CD4-positive, CD25-positive, alpha-beta regulatory T cell (primary cell): ENCODE measurements around the gene LSM12. TPM values are rescaled to one million over a fixed set of nuclear protein-coding genes. Genes with fewer than 3 reads are reported as not detected.
A peak's percentile ranks its signal among the peaks of the same experiment; 100 is the strongest.
"Not testable (repeated sequence)": the region's sequence is repeated elsewhere in the genome, so short reads cannot be mapped to it uniquely, and the experiment has no call there.

Source experiments
- ATAC-seq, 2 donors: fragments of 150-1000 bp; cut with Tn5 transposase; one replicate each; pipeline ENCODE4 v1.10.0; 2021; ENCODE audit warnings: low read depth in 2 of 2, moderate number of reproducible peaks in 2 of 2, moderate library complexity in 1 of 2
- DNase-seq, 3 donors: peaks; one replicate each; pipeline versions ENCODE4 v3.0.0 to v3.0.0-alpha.2; 2012 to 2022; ENCODE audit warnings: mixed read lengths in 1 of 3
- H3K27ac ChIP-seq: one replicate; pipeline ENCODE4 v1.7.0; 2013; ENCODE audit warnings: mild to moderate bottlenecking, low read length; ENCODE audit not compliant: insufficient read depth, poor library complexity, severe bottlenecking
- H3K27me3 ChIP-seq: one replicate; pipeline ENCODE4 v1.7.0; 2013; ENCODE audit warnings: low read length; ENCODE audit not compliant: control insufficient read depth, insufficient read depth
- H3K36me3 ChIP-seq: one replicate; pipeline ENCODE4 v1.7.0; 2013; ENCODE audit warnings: mild to moderate bottlenecking, low read length, moderate library complexity; ENCODE audit not compliant: control insufficient read depth, insufficient read depth
- H3K4me1 ChIP-seq: 2 replicates; pipeline ENCODE4 v1.7.0; 2013; ENCODE audit warnings: mild to moderate bottlenecking, low read length; ENCODE audit not compliant: insufficient read depth, control insufficient read depth, poor library complexity, severe bottlenecking
- H3K4me3 ChIP-seq: one replicate; pipeline ENCODE4 v1.7.0; 2013; ENCODE audit warnings: low read depth, mild to moderate bottlenecking, low read length, moderate library complexity
- H3K9me3 ChIP-seq, 2 experiments: 1 replicate in 1 of 2; 2 replicates in 1 of 2; pipeline ENCODE4 v1.7.0; 2013; ENCODE audit warnings: low read length in 2 of 2, mild to moderate bottlenecking in 1 of 2, moderate library complexity in 1 of 2; ENCODE audit not compliant: control insufficient read depth in 2 of 2
- H3K27ac Mint-ChIP-seq, 3 donors: one replicate each; pipeline ENCODE4 v1.8.0; 2020 to 2022; ENCODE audit warnings: mild to moderate bottlenecking in 3 of 3, mixed read lengths in 3 of 3, moderate library complexity in 2 of 3
- H3K27me3 Mint-ChIP-seq: one replicate; pipeline ENCODE4 v1.8.0; 2022; ENCODE audit warnings: mild to moderate bottlenecking, mixed read lengths
- H3K36me3 Mint-ChIP-seq: one replicate; pipeline ENCODE4 v1.8.0; 2020; ENCODE audit warnings: mixed read lengths
- H3K4me1 Mint-ChIP-seq, 4 donors: one replicate each; pipeline ENCODE4 v1.8.0; 2020 to 2022; ENCODE audit warnings: mixed read lengths in 4 of 4, mild to moderate bottlenecking in 1 of 4
- H3K4me3 Mint-ChIP-seq, 4 donors: one replicate each; pipeline ENCODE4 v1.8.0; 2020 to 2022; ENCODE audit warnings: mild to moderate bottlenecking in 4 of 4, mixed read lengths in 4 of 4, moderate library complexity in 3 of 4
- H3K9me3 Mint-ChIP-seq, 7 donors: one replicate each; pipeline ENCODE4 v1.8.0; 2020 to 2022; ENCODE audit warnings: mixed read lengths in 7 of 7, mild to moderate bottlenecking in 3 of 7, moderate library complexity in 2 of 7
- polyA plus RNA-seq, 4 donors: library from polyadenylated mRNA; unstranded; fragments of 300-500 nt; fragmentation: Illumina TruSeq; gene quantifications; one replicate each; pipeline ENCODE4 v1.2.3, GENCODE V29; 2021
- total RNA-seq: library from RNA; stranded (reverse); gene quantifications from one replicate; pipeline ENCODE4 v1.2.3, GENCODE V29; 2022

The LSM12 gene
- total and polyA plus RNA-seq, 5 donors from 2014 or later = 42.6 to 83.7 (median 71.9) TPM

DNA sequence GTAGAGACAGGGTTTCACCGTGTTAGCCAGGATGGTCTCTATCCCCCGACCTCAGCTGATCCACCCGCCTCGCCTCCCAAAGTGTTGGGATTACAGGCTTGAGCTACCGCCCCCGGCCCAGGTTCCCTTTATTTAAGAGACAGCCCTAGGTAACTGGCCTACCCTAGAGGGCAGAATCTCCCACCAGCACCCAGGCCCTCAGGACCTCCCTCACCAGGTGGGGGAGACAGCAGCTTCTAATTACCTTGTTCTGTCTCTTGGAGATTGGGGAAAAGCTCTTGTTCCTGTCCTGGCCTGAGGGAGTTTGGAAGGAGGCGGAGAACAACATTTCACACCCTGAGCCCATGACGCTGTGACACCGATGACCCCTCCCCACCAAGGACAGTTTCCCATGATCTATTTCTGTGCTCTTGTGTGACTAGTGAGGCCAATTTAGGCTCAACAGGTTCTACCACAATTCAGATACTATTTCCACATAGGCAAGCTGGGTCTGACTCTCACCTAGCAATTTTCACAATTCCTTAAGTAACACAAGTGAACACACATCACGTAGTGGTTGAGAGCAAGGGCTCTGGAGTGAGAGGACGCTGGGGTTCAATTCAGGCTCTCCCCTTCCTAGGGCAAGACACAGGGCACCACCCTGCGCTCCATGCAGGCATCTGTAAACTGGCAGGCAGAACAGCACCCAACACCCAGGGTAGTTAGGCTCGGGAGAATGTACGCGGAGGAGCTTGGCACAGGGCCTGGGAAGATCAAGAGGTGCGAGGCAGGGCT lies 36.6 kb upstream of the LSM12 start:
- no peaks in the 10 kb centered on the region for H3K9me3 Mint-ChIP-seq
- no peaks in the 10 kb centered on the region for H3K4me1 ChIP-seq
- ATAC-seq = no peak

DNA sequence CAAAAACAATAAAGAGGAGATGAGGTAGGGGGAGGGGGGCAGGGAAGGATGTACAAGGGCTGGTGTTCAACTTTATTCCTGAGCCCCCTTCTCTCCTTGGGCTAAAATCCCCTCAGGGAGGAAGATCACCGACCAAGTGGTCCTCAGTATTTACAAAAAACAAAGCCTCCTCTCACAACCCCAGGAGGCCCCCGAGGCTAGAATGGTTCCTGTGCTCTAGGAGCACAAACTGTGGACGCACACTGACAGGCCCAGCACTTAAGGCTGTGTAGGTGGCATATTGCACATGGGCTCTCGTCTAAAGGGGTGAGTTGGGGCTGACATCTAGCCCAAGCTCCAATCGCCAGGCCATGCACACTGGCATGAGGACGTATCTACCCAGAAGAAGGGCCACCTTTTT lies 35.4 kb upstream of the LSM12 start:
- H3K4me1 ChIP-seq, H3K27me3 Mint-ChIP-seq, ATAC-seq, DNase-seq, H3K27ac Mint-ChIP-seq, H3K4me3 Mint-ChIP-seq, H3K4me1 Mint-ChIP-seq, H3K27ac ChIP-seq, H3K27me3 ChIP-seq, H3K9me3 ChIP-seq, H3K36me3 Mint-ChIP-seq, H3K36me3 ChIP-seq, H3K4me3 ChIP-seq, H3K9me3 Mint-ChIP-seq: not testable (repeated sequence)

More for the DNA sequence above, 36.6 kb upstream of the LSM12 start:
- no peak overlapping the region for H3K4me3 Mint-ChIP-seq
- H3K27me3 Mint-ChIP-seq = no peaks in the 10 kb centered on the region
- H3K4me1 Mint-ChIP-seq = peaks cover 0 to 2% (median 0%) of the 10 kb centered on the region in 4 donors
- no peaks in the 10 kb centered on the region for H3K9me3 ChIP-seq
- H3K4me3 ChIP-seq = no peak overlapping the region
- DNase-seq = no peak
- no peak overlapping the region for H3K27ac ChIP-seq
- H3K36me3 Mint-ChIP-seq = no peaks in the 10 kb centered on the region
- peak overlapping the region in 1 of 3 donors; percentile 55 for H3K27ac Mint-ChIP-seq
- H3K27me3 ChIP-seq = no peaks in the 10 kb centered on the region
- H3K36me3 ChIP-seq = no peaks in the 10 kb centered on the region

DNA sequence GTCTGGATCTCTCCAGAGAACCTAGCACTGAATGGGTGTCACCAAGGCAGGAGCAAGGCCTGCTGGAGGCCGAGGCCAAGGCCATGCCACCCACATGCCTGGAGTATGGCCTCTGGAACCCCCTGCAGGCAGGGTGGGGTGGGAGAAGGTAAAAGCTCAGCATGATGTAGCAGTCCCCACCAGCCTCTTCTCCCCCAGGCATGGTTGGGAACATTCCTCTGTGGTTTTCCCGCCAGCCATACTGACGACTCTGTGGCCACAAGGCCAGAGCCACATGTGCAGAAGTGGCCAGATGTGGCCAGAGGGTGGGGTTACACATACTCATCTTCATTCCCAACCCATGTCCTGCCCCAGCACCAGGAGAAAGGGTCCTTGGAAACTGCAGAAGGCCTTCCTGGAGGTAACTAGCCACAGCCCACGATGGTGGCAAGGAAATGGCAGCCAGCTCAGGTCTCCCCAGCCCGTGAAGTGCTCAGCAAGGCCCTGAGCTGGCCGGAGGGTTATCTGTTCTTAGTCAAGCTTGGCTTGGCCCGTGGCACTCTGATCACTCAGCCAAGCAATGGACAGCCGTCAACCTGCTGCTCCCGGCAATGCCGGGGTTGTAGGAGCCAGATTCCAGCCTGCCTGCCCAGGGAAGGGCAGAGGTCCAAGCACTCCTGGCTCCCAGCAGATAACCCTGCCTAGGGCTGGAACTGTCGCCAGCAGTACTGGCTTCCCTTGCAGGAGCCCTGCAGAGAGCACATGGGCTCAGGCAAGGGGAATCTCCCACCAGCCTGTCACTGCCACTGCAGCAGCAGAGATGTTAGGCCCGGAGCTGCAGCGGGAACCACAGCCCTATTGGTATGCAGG lies 30.9 kb upstream of the LSM12 start:
- H3K36me3 ChIP-seq = peaks cover 2% of the 10 kb centered on the region
- H3K4me1 Mint-ChIP-seq = peaks cover 0 to 7% (median 3%) of the 10 kb centered on the region in 4 donors
- H3K27me3 Mint-ChIP-seq = no peaks in the 10 kb centered on the region
- ATAC-seq (no peak), DNase-seq (no peak)
- H3K9me3 Mint-ChIP-seq = no peaks in the 10 kb centered on the region
- H3K27ac Mint-ChIP-seq = no peak overlapping the region
- H3K4me1 ChIP-seq = peaks cover 7% of the 10 kb centered on the region
- no peak overlapping the region for H3K4me3 Mint-ChIP-seq
- no peak overlapping the region for H3K4me3 ChIP-seq
- no peak overlapping the region for H3K27ac ChIP-seq
- no peaks in the 10 kb centered on the region for H3K36me3 Mint-ChIP-seq
- H3K27me3 ChIP-seq = no peaks in the 10 kb centered on the region
- H3K9me3 ChIP-seq = no peaks in the 10 kb centered on the region

DNA sequence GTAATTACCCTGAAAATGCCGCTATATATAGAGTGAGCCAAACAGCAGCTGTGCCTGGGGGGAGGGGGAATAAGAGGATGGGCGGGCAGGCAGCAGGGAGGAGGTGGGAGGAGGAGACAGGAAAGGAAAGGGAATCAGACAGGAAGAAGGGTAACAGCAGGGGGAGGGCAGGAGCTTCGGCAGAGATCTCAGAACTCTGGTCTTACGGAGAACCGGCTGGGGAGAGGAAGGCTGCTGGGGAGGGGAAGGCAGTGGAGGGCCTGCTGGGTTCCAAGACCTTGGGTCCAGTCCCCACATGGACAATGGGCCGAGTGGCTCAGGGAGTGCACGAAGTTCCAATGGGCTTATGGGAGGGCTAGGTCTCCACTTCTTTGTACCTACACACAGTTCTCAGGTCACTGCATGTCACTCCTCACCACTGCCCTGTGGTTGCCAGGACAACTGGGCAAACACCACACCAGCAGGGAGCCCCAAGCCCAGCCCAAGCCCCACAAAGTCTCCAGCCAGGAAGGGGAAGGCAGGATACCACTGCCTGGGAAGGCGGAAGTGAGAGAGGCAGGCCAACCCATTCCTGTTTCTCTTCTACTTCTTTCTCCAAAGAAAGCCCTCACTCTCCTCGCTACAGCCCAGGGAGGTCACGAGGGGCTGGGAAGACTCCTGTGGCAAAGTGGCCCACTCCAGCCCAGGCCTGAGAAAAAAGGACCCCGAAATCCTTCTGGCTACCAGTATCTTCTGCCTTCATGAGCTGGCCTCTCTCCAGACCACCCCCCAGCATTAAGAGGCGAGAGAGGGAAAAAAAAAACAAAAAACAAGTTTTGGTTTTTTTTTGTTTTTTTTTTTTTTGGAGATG lies 29.4 kb upstream of the LSM12 start:
- DNase-seq (no peak), ATAC-seq (no peak)
- no peak overlapping the region for H3K4me3 Mint-ChIP-seq
- H3K9me3 Mint-ChIP-seq = no peaks in the 10 kb centered on the region
- Histone ChIP-seq H3K36me3 (peaks cover 14% of the 10 kb centered on the region), H3K27ac (no peak overlapping the region), H3K4me3 (no peak overlapping the region), H3K9me3 (no peaks in the 10 kb centered on the region), H3K27me3 (no peaks in the 10 kb centered on the region), H3K4me1 (peaks cover 7% of the 10 kb centered on the region)
- no peak overlapping the region for H3K27ac Mint-ChIP-seq
- H3K27me3 Mint-ChIP-seq = no peaks in the 10 kb centered on the region
- H3K4me1 Mint-ChIP-seq = peaks cover 0 to 7% (median 3%) of the 10 kb centered on the region in 4 donors
- H3K36me3 Mint-ChIP-seq = peaks cover 4% of the 10 kb centered on the region

DNA sequence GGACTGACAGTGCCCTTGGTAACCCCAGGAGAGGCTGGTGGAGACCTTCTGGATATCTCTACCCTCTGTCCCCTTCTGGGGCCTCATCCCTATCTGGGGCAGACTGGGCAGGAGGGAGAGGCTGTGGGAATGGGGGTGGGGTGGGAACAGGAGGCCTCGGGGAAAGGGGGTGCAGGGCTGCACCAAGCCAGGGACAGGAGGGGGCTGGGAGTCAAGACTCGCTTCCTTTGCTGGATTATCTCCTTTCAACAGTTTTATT lies 28.8 kb upstream of the LSM12 start:
- DNase-seq (no peak), ATAC-seq (no peak)
- no peak overlapping the region for H3K4me3 Mint-ChIP-seq
- H3K4me3 ChIP-seq = no peak overlapping the region
- no peaks in the 10 kb centered on the region for H3K9me3 Mint-ChIP-seq
- H3K36me3 ChIP-seq = peaks cover 15% of the 10 kb centered on the region
- H3K36me3 Mint-ChIP-seq = peaks cover 4% of the 10 kb centered on the region
- peak overlapping the region in 1 of 3 donors; percentile 34 for H3K27ac Mint-ChIP-seq
- H3K4me1 ChIP-seq = peaks cover 7% of the 10 kb centered on the region
- no peaks in the 10 kb centered on the region for H3K27me3 ChIP-seq
- H3K27ac ChIP-seq = no peak overlapping the region
- peaks cover 0 to 7% (median 3%) of the 10 kb centered on the region in 4 donors for H3K4me1 Mint-ChIP-seq
- H3K27me3 Mint-ChIP-seq = no peaks in the 10 kb centered on the region
- H3K9me3 ChIP-seq = no peaks in the 10 kb centered on the region

DNA sequence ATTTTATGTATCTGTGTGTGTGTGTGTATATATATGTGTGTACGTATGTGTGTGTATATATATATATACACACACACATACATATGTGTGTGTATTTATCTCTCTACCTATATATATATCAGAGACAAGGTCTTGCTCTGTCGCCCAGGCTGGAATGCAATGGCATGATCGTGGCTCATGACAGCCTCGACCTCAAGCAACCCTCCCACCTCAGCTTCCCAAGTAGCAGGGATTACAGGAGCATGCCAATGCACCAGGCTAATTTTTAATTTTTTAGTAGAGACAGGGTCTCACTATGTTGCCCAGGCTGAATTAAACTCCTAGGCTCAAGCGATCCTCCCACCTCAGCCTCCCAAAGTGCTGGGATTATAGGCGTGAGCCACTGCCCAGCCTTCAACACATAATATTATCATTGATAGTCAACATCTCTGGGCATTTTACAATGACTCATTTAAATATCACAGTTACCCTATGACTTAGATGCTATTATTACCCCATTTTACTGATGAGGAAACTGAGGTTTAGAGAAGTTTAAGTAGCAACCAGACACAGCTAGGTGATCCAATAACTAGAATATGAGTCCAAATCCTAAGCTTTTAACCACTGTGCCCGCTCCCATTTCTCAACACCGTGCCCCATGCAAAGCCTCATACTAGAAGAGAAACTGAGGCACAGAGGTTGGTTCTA lies 28.4 kb upstream of the LSM12 start:
- Mint-ChIP-seq H3K4me1 (peaks cover 0 to 7% (median 3%) of the 10 kb centered on the region in 4 donors), H3K27ac (peak overlapping the region in 1 of 3 donors; percentile 34), H3K36me3 (peaks cover 4% of the 10 kb centered on the region), H3K27me3 (no peaks in the 10 kb centered on the region), H3K4me3 (no peak overlapping the region), H3K9me3 (no peaks in the 10 kb centered on the region)
- Histone ChIP-seq H3K36me3 (peaks cover 15% of the 10 kb centered on the region), H3K4me1 (peaks cover 7% of the 10 kb centered on the region), H3K4me3 (no peak overlapping the region), H3K9me3 (no peaks in the 10 kb centered on the region), H3K27me3 (no peaks in the 10 kb centered on the region), H3K27ac (no peak overlapping the region)
- DNase-seq (no peak), ATAC-seq (no peak)

DNA sequence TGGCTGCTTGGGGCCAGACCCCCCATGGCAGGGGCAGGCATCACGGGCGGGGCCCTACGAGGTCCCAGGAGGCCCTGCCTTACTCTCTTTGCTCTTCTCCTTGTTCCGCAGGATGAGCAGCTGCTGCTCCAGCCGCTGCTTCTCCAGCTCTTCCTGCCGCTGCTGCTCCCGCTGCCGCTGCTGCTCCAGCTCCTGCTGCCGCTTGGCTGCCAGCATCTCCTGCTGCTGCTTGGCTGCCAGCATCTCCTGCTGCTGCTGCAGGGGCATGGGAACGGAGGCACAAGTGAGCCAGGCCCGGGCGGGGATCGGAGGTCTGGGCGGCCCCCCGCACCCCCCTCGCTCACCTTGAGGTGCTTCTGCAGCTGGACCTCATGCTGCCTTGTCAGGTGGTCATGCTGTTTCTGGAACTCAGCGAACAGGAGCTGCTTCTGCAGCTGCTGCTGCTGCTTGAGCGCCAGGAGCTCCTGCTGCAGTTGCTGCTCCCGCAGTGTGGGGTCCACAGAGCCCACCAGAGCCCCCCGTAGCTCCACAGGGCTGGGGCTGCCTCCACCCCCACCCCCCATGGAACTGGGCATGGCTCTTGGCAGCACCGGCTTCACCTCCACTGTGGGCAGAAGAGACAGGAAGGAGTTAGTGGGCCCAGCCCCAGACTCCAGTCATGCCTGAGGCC lies 26.9 kb upstream of the LSM12 start:
- Mint-ChIP-seq H3K27me3 (no peaks in the 10 kb centered on the region), H3K4me1 (peaks cover 0 to 10% (median 5%) of the 10 kb centered on the region in 4 donors), H3K27ac (no peak overlapping the region), H3K9me3 (no peaks in the 10 kb centered on the region), H3K36me3 (peaks cover 10% of the 10 kb centered on the region), H3K4me3 (no peak overlapping the region)
- ATAC-seq = no peak
- no peaks in the 10 kb centered on the region for H3K27me3 ChIP-seq
- DNase-seq = no peak
- H3K9me3 ChIP-seq = no peaks in the 10 kb centered on the region
- H3K4me1 ChIP-seq = peaks cover 7% of the 10 kb centered on the region
- H3K36me3 ChIP-seq = peaks cover 20% of the 10 kb centered on the region
- H3K4me3 ChIP-seq = no peak overlapping the region
- no peak overlapping the region for H3K27ac ChIP-seq
